Prostate gland (tissue), 2 donors: ENCODE data around the gene PLCH2.

Source experiments
- CTCF ChIP-seq, 4 experiments: fragments of 200-600 bp in 2 of 4; fragments of 450-650 bp in 2 of 4; sonication (generic) in 2 of 4; IDR thresholded peaks; 1 replicate in 3 of 4; 2 replicates in 1 of 4; pipeline ENCODE4 v1.5.1; 2016 to 2019; ENCODE audit warnings: antibody characterized with exemption in 4 of 4, mild to moderate bottlenecking in 2 of 4, moderate library complexity in 2 of 4
- POLR2A ChIP-seq: fragments of 450-650 bp; IDR thresholded peaks from one replicate; pipeline ENCODE4 v1.6.1; 2016; ENCODE audit warnings: antibody characterized with exemption, mild to moderate bottlenecking

GRCh38 chr1:2466958-2467554, 9.0 kb upstream of the PLCH2 start:
- TF ChIP-seq POLR2A: no peak
- no peak for TF ChIP-seq CTCF (IDR thresholded peaks at IDR 0.05)
